NB4 (cell line): ENCODE data around the gene SPRR1A.

Source experiments
- DNase-seq: peaks from one replicate; pipeline ENCODE4 v3.0.0; 2010; ENCODE audit warnings: low read depth
- H3K4me3 ChIP-seq: one replicate; pipeline ENCODE4 v1.5.1; 2011; ENCODE audit warnings: mild to moderate bottlenecking, low read depth, low read length, moderate library complexity
- CTCF ChIP-seq: IDR thresholded peaks from one replicate; pipeline ENCODE4 v1.5.1; 2012; ENCODE audit warnings: low read depth, low read length
- MYC ChIP-seq: IDR thresholded peaks from 2 replicates; pipeline ENCODE4 v1.6.1; 2011; ENCODE audit warnings: low read depth, low read length
- POLR2A ChIP-seq: IDR thresholded peaks from 2 replicates; pipeline ENCODE4 v1.6.1; 2011; ENCODE audit warnings: mild to moderate bottlenecking; ENCODE audit not compliant: insufficient read length; ENCODE audit errors: extremely low read depth
- TF ChIP-seq, protein P1 (sequence below): IDR thresholded peaks from 2 replicates; pipeline ENCODE4 v1.6.1; 2011; ENCODE audit warnings: low read depth, low read length

The SPRR1A gene

GRCh38 chr1:153025797-153026196 lies 41.9 kb downstream of the SPRR1A start:
- no peak for DNase-seq
- no peak for TF ChIP-seq POLR2A
- TF ChIP-seq MYC: no peak
- TF ChIP-seq, protein P1, sequence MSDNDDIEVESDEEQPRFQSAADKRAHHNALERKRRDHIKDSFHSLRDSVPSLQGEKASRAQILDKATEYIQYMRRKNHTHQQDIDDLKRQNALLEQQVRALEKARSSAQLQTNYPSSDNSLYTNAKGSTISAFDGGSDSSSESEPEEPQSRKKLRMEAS: no peak
- TF ChIP-seq CTCF: no peak

GRCh38 chr1:153028766-153029165 lies 44.9 kb downstream of the SPRR1A start:
- DNase-seq: no peak
- H3K4me3 ChIP-seq: no peak overlapping the region
- TF ChIP-seq, protein P1: no peak
- TF ChIP-seq MYC (no peak), POLR2A (no peak), CTCF (no peak)

More at GRCh38 chr1:153025797-153026196, 41.9 kb downstream of the SPRR1A start:
- no peak overlapping the region for H3K4me3 ChIP-seq

- no peak for TF ChIP-seq CTCF
- no peak for TF ChIP-seq MYC
- TF ChIP-seq, protein P1: no peak
- no peak for TF ChIP-seq POLR2A
- no peak within 1 kb of the TSS for H3K4me3 ChIP-seq
- no peak for DNase-seq
These were observed 47.0 kb downstream of the SPRR1A start, which contains the start of gene SPRR1B for GRCh38 chr1:153030895-153031294. SPRR1B (plus strand) TSS chr1:153031203; CDS start chr1:153032346, 1,143 bp downstream.

DNA sequence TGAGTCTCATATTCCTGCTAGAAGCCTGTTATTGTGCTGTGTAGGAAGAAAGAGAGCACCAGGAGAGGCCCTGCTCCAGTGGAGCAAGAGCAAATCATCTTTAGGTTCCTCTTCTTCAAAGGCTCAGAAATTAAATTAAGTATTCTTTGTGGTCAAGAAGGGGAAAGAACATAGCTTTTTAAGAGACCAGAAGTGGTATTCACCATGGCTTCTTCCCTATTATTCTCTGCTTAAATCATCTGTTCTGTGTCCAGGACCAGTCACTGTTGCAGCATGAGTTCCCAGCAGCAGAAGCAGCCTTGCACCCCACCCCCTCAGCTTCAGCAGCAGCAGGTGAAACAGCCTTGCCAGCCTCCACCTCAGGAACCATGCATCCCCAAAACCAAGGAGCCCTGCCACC lies 48.2 kb downstream of the SPRR1A start:
- DNase-seq: peak; percentile 4
- no peak overlapping the region for H3K4me3 ChIP-seq
- TF ChIP-seq, protein P1: no peak
- TF ChIP-seq CTCF: no peak
- TF ChIP-seq MYC: no peak
- TF ChIP-seq POLR2A: no peak

GRCh38 chr1:153032677-153033308 lies 48.9 kb downstream of the SPRR1A start:
- DNase-seq: peak; percentile 52
- no peak overlapping the region for H3K4me3 ChIP-seq
- no peak for TF ChIP-seq POLR2A
- TF ChIP-seq CTCF: peak; percentile 39
